Measurements from ENCODE around the gene OPA3. TPM values are rescaled to one million over a fixed set of nuclear protein-coding genes. Genes with fewer than 3 reads are reported as not detected.
"Not testable (repeated sequence)": the region's sequence is repeated elsewhere in the genome, so short reads cannot be mapped to it uniquely, and the experiment has no call there.

Gene OPA3
- total RNA-seq, 1 donor from 2014 or later = 14.8 TPM

GRCh38 chr19:45623984-45624383 is 39.4 kb upstream of the OPA3 start:
- H3K9me3 Mint-ChIP-seq (ENCODE audit: low read depth) = no peaks in the 10 kb centered on the region
- DNase-seq (ENCODE audit: low spot score) = no peak
- H3K36me3 Mint-ChIP-seq (ENCODE audit: low read depth) = peaks cover 23% of the 10 kb centered on the region
- no peak overlapping the region for H3K27ac Mint-ChIP-seq (ENCODE audit: unreplicated experiment)
- H3K4me3 Mint-ChIP-seq (ENCODE audit: unreplicated experiment) = no peak overlapping the region
- no peaks in the 10 kb centered on the region for H3K4me1 Mint-ChIP-seq (ENCODE audit: low read depth)
- no peaks in the 10 kb centered on the region for H3K27me3 Mint-ChIP-seq (ENCODE audit: low read depth)
- TF ChIP-seq, protein P1, sequence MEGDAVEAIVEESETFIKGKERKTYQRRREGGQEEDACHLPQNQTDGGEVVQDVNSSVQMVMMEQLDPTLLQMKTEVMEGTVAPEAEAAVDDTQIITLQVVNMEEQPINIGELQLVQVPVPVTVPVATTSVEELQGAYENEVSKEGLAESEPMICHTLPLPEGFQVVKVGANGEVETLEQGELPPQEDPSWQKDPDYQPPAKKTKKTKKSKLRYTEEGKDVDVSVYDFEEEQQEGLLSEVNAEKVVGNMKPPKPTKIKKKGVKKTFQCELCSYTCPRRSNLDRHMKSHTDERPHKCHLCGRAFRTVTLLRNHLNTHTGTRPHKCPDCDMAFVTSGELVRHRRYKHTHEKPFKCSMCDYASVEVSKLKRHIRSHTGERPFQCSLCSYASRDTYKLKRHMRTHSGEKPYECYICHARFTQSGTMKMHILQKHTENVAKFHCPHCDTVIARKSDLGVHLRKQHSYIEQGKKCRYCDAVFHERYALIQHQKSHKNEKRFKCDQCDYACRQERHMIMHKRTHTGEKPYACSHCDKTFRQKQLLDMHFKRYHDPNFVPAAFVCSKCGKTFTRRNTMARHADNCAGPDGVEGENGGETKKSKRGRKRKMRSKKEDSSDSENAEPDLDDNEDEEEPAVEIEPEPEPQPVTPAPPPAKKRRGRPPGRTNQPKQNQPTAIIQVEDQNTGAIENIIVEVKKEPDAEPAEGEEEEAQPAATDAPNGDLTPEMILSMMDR (IDR thresholded peaks at IDR 0.05) = no peak

- Mint-ChIP-seq H3K9me3 (ENCODE audit: low read depth) (no peaks in the 10 kb centered on the region), H3K27me3 (ENCODE audit: low read depth) (no peaks in the 10 kb centered on the region), H3K27ac (ENCODE audit: unreplicated experiment) (no peak overlapping the region), H3K4me1 (ENCODE audit: low read depth) (no peaks in the 10 kb centered on the region), H3K36me3 (ENCODE audit: low read depth) (peaks cover 22% of the 10 kb centered on the region), H3K4me3 (ENCODE audit: unreplicated experiment) (no peak overlapping the region)
- DNase-seq (ENCODE audit: low spot score) = no peak
- TF ChIP-seq, protein P1 (IDR thresholded peaks at IDR 0.05) = no peak
Measured at GRCh38 chr19:45621976-45622503, 37.4 kb upstream of the OPA3 start.

GRCh38 chr19:45621389-45621788 is 36.8 kb upstream of the OPA3 start:
- TF ChIP-seq, protein P1 (IDR thresholded peaks at IDR 0.05) = no peak
- no peak overlapping the region for H3K27ac Mint-ChIP-seq (ENCODE audit: unreplicated experiment)
- no peaks in the 10 kb centered on the region for H3K4me1 Mint-ChIP-seq (ENCODE audit: low read depth)
- H3K4me3 Mint-ChIP-seq (ENCODE audit: unreplicated experiment) = no peak overlapping the region
- peaks cover 22% of the 10 kb centered on the region for H3K36me3 Mint-ChIP-seq (ENCODE audit: low read depth)
- no peaks in the 10 kb centered on the region for H3K27me3 Mint-ChIP-seq (ENCODE audit: low read depth)
- DNase-seq (ENCODE audit: low spot score) = no peak
- no peaks in the 10 kb centered on the region for H3K9me3 Mint-ChIP-seq (ENCODE audit: low read depth)

GRCh38 chr19:45616704-45617017 is 32.1 kb upstream of the OPA3 start:
- peaks cover 23% of the 10 kb centered on the region for H3K36me3 Mint-ChIP-seq (ENCODE audit: low read depth)
- TF ChIP-seq, protein P1 (IDR thresholded peaks at IDR 0.05) = no peak
- H3K27me3 Mint-ChIP-seq (ENCODE audit: low read depth) = no peaks in the 10 kb centered on the region
- DNase-seq (ENCODE audit: low spot score) = no peak
- H3K4me3 Mint-ChIP-seq (ENCODE audit: unreplicated experiment) = no peak overlapping the region
- no peaks in the 10 kb centered on the region for H3K9me3 Mint-ChIP-seq (ENCODE audit: low read depth)
- peak overlapping the region; percentile 2 for H3K27ac Mint-ChIP-seq (ENCODE audit: unreplicated experiment)
- H3K4me1 Mint-ChIP-seq (ENCODE audit: low read depth) = peaks cover 15% of the 10 kb centered on the region

GRCh38 chr19:45615795-45616703 is 31.4 kb upstream of the OPA3 start:
- H3K4me1 Mint-ChIP-seq (ENCODE audit: low read depth) = peaks cover 15% of the 10 kb centered on the region
- peaks cover 23% of the 10 kb centered on the region for H3K36me3 Mint-ChIP-seq (ENCODE audit: low read depth)
- no peaks in the 10 kb centered on the region for H3K27me3 Mint-ChIP-seq (ENCODE audit: low read depth)
- H3K27ac Mint-ChIP-seq (ENCODE audit: unreplicated experiment) = peak overlapping the region; percentile 49
- DNase-seq (ENCODE audit: low spot score) = no peak
- TF ChIP-seq, protein P1 (IDR thresholded peaks at IDR 0.05) = no peak
- H3K4me3 Mint-ChIP-seq (ENCODE audit: unreplicated experiment) = no peak overlapping the region
- no peaks in the 10 kb centered on the region for H3K9me3 Mint-ChIP-seq (ENCODE audit: low read depth)

- H3K27me3 Mint-ChIP-seq (ENCODE audit: low read depth); H3K27ac Mint-ChIP-seq (ENCODE audit: unreplicated experiment); H3K9me3 Mint-ChIP-seq (ENCODE audit: low read depth); DNase-seq (ENCODE audit: low spot score); H3K4me3 Mint-ChIP-seq (ENCODE audit: unreplicated experiment): not testable (repeated sequence)
- peaks cover 22% of the 10 kb centered on the region for H3K36me3 Mint-ChIP-seq (ENCODE audit: low read depth)
- H3K4me1 Mint-ChIP-seq (ENCODE audit: low read depth) = peaks cover 15% of the 10 kb centered on the region
Measured at GRCh38 chr19:45615056-45615455, 30.5 kb upstream of the OPA3 start.
